ENCODE measurements around the gene HOPX.

GRCh38 chr4:56628592-56628991 is 52.5 kb downstream of the HOPX start:
- no peak for TF ChIP-seq CTCF (IDR thresholded peaks at IDR 0.05)
- TF ChIP-seq POLR2A (IDR thresholded peaks at IDR 0.05): no peak

Data from uterus (tissue), 2 donors.